HL-60 (cell line): ENCODE results near the gene LRRC7.

Experiments used
- CTCF ChIP-seq: IDR thresholded peaks from one replicate; pipeline ENCODE4 v1.5.1; 2011; ENCODE audit warnings: low read length, control low read depth, inconsistent platforms; ENCODE audit not compliant: insufficient read depth
- POLR2AphosphoS5 ChIP-seq: IDR thresholded peaks from 2 replicates; pipeline ENCODE4 v1.6.1; 2012; ENCODE audit warnings: low read depth
- REST ChIP-seq: IDR thresholded peaks from 2 replicates; pipeline ENCODE4 v1.6.1; 2012; ENCODE audit warnings: low read depth; ENCODE audit not compliant: insufficient replicate concordance
- SPI1 ChIP-seq: IDR thresholded peaks from 2 replicates; pipeline ENCODE4 v1.6.1; 2012; ENCODE audit warnings: low read depth, mild to moderate bottlenecking, borderline replicate concordance

- TF ChIP-seq CTCF: no peak
- no peak for TF ChIP-seq REST
- no peak for TF ChIP-seq POLR2AphosphoS5
- no peak for TF ChIP-seq SPI1
Measured at GRCh38 chr1:70090141-70090540, 522.4 kb downstream of the LRRC7 start.
